ENCODE data around the gene CES3.

Gene CES3

DNA sequence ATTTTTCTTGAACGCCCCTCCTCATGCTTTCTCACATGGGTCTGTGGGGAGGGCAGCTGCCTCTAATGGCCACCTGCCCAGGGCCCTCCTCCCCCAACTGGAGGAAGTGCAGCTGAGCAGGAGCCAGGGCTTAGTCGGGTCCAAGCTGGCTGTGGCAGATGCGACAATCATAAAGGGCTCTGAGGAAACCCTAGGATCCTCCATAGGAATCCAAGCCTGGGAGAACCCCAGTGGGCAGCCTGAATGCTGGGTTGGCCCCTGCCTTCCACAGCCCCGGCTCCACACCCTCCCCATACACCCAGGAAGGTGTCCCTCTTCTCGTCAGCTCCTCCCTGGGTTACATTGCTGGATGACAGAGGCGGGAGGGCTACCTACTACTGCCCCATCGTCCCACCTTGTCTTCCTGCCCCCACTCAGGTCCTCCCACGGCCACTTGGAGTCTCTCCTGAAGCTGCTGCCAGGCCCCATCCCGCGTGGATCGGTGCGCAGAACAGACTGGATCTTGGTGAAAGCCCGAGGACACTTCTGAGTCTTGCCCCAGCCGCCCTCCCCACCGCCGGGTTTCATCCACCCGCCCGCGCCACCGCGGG is 52.3 kb downstream of the CES3 start:
- DNase-seq: no peak

GRCh38 chr16:67013823-67014633 is 53.0 kb downstream of the CES3 start:
- no peak for DNase-seq

DNA sequence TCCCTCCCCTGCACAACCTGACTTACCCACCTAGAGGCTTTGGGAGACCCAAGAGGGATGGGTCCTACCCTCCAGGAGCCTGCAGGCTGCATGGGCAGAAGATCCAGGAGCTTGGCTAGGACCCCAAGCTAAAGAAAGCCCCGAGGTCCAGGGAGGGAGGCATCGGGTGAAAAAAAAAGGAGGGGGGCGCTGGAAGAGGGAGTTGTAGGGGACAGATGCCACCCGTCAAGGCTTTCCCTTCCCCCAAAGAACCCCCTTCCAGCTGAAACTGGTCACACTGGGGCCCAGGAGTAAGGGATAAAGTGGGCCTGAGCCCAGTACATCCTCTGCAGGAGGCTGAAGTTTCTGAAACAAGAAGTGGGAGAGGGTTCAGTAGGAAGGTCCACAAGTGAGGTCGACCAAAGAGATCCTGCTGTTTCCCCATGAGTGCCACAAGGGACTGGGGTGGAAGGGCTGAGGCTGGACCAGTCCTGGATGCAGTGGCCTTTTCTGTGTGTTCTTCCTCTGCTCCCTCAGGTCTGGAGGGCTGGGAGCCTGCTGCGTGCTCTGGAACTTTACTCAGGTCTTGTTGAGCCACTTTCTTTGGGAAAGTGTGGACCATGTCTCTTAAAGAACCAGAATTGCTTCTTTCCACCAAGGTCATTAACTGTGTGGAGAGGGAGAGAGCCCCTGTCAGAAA is 53.7 kb downstream of the CES3 start:
- DNase-seq: no peak

DNA sequence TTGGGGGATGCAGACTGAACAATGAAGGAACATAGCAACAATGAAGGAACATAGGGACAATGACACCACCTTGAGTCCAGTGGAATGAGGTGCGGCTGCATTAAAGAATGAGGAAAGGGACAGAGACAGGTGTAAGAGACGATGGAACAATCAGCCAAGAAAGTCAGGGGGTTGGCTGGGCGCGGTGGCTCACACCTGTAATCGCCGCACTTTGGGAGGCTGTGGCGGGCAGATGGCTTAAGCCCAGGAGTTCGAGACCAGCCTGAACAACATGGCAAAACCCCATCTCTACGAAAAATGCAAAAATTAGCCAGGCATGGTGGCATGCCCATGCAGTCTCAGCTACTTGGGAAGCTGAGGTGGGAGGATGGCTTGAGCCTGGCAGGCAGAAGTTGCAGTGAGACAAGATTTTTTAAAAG is 54.3 kb downstream of the CES3 start:
- no peak for DNase-seq

DNA sequence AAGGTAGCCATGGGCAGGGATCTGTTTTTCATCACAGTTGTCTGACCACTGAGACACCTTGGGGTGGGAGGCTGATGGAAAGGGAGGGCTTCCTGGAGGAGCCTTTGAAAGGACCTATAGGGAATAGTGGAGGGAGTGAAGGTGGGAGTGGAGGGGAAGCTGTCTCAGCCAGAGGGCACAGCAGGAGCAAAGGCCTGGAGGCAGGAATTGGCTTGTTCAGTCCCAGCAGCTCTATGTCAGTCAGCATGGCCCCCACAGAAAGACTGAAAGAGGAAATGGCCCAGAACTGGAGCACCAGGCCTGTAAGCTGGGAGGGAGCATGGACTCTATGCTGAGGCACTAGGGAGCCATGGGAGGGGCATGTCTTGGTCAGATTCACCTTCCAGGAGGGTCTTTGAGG is 55.1 kb downstream of the CES3 start:
- no peak for DNase-seq

GRCh38 chr16:67016681-67017420 is 55.8 kb downstream of the CES3 start:
- no peak for DNase-seq

DNA sequence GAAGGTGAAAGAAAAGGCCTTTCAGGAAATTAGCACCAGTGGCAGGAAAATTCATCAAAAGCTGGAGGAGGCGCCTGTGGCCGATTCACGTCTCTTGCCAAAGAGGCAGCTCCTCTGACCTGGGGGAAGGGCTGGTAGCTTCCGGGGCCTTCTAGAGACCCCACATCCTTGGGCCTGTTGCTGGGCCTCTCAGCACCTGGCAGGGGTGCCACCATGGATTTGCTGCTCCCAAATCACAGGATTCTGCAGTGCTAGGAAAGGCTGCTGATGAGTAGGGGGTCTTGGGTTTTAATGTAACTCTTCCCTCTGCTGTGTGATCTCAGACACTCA is 56.3 kb downstream of the CES3 start:
- DNase-seq: no peak

DNA sequence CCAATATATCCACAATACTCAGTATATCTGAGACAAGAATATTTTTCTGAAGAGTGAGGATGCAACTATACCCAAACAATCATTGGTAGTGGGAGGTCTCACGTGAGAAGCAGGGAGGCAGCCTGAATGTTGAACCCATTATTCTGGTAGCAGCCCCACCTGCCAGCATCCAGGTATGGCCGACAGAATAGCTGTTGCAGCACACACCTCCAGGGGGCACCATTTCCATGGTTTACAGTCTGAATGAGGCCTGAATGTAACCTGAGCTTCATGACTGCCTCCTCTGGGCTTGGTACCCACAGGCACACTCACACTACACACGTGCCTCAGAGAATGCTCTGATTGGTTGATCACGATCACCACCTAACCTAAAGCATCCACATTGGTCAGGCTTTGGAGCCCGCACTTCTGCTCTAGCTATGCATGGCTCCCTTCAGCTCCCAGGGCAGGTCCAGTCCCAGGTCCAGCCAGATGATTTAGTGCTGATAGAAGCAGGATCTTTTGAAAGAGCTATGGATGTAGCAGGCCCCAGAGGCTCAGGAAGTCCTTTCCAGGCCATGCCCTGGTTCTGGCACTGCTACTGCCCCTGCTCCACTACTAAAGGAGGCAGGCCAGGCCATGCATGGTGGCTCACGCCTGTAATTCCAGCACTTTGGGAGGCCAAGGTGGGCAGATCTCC is 56.9 kb downstream of the CES3 start:
- DNase-seq: peak; percentile 51 to 87

- DNase-seq: no peak
Measured at GRCh38 chr16:67019171-67019570, 58.1 kb downstream of the CES3 start.

GRCh38 chr16:67021321-67021720 is 60.3 kb downstream of the CES3 start:
- no peak for DNase-seq

DNA sequence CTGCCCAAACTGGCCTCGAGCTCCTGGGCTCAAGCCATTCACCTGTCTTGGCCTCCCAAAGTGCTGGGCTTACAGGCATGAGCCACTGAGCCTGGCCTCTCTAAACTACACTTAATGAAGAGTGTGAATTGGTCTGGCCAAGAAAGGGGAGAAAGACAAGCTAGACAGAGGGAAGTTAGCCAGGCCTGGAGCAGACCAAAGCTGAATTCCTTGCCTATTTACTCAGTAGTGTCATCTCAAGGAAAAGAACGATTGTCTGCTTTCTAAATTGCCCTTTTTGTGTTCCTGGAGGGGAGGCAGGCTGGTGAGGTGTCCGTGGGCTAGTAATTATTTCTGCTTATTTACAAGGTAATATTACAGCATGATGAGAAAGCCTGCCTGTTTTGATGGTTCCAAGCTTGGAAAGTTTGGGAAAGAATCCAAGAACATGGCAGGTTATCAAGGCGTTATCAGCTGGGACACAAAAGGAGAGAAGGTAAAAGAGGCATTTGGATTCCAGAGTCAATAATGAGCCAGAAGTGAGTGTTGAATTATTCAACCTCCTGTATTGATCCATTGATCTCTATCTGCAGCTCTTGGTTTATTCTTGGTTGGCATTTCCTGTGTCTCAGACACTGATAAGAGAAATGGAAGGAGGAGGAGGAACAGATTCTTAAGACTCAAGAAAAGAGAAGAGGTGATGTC is 61.6 kb downstream of the CES3 start:
- DNase-seq: no peak

DNA sequence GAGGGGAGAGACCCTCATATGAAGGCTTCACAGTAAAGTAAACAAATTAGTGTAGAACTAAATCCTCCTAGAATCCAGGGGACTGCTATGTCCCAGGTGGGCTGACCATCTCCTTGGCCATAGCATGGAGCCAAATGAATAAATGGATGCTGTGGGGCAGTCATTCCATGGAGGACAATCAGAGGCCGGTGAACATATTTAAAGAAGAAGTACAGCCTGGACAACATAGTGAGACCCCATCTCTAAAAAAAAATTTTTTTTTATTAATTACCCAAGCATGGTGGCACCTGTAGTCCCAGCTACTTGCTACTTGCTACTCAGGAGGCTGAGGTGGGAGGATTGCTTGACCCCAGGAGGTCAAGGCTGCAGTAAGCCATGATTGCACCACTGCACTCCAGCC is 62.6 kb downstream of the CES3 start:
- DNase-seq: no peak
